A673 (cell line): ENCODE data around the gene NINJ2.

ENCODE experiments used
- CTCF ChIP-seq: fragments of 300-800, 200-600 bp; sonication (generic); conservative IDR thresholded peaks from 2 replicates; pipeline ENCODE4 v1.5.1; 2017; ENCODE audit warnings: low read depth, mild to moderate bottlenecking, antibody characterized with exemption, low read length, moderate library complexity, mixed read lengths
- EZH2 ChIP-seq: fragments of 200-600 bp; sonication (generic); IDR thresholded peaks from 2 replicates; pipeline ENCODE4 v1.6.1; 2017; ENCODE audit warnings: borderline replicate concordance, low read depth, mild to moderate bottlenecking, mixed read lengths, antibody characterized with exemption, low read length; ENCODE audit not compliant: poor library complexity, severe bottlenecking

- TF ChIP-seq EZH2 (no peak), CTCF (no peak)
Measured at GRCh38 chr12:647385-648085, 15.7 kb downstream of the NINJ2 start.
